Stimulated activated CD4-positive, alpha-beta T cell treated with anti-CD3 and anti-CD28 coated beads, Interleukin-12 subunit alpha, Interleukin-12 subunit beta, amount 100 ng/mL, for 4 hours (primary cell): ENCODE data around the gene TSPEAR.

Source experiments
- DNase-seq: peaks from one replicate; pipeline ENCODE4 v3.0.0-alpha.2; 2020

The TSPEAR gene

DNA sequence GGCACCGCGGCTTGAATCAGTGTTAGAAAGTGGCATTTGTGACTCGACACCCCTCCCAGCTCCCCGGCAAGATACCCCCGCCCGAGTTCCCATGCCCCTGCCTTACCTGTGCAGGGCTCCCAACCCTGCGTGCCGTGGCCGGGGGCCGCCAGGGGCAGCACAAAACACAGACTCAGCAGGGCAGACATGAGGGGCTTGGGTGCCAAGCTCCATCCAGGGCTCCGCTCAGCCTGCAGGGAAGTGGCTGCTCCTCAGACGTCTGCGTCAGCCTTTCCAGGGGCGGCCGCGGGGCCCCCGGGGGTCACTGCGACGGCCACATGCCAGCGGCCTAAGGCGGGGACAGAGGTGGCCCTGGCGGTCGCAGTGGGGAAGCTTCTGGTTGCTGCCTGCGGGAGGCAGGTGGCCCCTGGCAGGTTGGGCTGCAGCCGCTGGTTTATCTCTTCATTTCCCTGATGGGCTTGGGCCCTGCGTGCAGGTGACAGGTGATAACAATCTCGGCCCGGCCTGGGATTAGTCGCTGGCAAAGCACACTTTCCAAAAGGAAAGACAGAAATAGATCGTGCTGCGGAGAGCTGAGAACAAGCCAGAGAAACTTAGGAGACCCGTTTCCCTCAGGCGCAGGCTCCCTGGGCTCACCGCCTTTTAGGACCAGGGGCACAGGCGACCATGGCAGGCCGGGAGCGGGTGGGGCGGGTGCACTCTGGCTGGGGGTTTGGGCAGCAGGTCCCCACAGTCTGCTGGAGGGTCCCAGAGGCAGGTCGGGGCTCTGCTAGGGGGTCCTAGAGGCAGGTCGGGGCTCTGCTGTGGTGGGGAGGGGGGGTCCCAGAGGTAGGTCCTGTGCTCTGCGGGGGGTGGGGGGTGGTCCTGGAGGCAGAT lies at the start of gene TSPEAR:
Gene TSPEAR (minus strand): TSS at position 246 of the 876 bp plus-strand sequence. CDS start 58 bp downstream, at position 188.
- no peak for DNase-seq

DNA sequence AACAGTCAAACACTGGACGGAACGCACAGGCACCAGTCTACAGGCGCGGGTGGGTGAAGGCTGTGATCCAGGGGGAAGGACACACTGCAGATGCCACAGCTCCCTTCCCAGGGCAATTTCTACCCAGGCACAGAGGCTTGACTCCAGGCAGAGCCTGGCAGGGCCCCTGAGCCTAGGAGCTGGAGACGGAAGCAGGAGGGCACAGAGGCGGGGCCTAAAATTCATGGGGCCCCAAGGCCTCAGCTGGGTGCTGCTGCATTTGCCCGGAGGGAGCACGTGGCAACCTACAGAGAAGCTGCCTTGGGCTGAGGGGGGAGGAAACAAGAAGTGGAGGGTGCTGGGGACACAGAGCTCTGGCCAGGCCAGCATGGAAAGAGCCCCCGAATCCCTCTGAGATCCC lies 49.0 kb upstream of the TSPEAR start:
- DNase-seq = no peak

DNA sequence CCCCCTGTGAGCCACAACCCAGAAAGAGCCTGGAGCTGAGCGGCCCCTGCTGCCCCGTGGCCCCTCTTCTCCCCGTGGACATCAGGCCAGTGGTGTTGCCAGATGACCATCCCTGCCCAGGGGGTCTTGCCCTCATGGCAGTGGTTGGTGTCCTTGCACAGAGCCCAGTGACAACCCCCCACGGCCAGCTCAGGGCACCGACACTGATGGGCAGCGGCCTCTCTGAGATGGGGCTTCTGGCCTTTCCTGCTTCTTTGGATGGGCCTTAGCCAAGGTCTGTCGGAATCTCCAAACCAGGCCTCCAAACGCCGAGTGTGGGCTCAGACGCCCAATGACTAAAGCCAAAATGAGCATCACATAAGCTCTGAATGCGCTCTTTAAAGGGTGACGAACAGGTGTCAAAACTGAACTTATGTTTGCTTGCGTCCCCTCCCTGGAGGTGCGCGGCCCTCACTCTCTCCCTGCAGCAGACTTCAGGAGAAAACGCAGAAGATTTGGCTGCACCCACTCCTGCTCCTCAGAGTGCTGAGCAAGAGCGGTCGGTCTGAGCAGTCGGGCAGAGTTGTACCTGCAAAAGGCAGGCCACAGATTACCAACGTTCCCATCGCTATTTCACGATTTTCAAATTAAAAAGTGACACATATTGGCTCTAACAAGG lies 48.4 kb upstream of the TSPEAR start:
- no peak for DNase-seq

DNA sequence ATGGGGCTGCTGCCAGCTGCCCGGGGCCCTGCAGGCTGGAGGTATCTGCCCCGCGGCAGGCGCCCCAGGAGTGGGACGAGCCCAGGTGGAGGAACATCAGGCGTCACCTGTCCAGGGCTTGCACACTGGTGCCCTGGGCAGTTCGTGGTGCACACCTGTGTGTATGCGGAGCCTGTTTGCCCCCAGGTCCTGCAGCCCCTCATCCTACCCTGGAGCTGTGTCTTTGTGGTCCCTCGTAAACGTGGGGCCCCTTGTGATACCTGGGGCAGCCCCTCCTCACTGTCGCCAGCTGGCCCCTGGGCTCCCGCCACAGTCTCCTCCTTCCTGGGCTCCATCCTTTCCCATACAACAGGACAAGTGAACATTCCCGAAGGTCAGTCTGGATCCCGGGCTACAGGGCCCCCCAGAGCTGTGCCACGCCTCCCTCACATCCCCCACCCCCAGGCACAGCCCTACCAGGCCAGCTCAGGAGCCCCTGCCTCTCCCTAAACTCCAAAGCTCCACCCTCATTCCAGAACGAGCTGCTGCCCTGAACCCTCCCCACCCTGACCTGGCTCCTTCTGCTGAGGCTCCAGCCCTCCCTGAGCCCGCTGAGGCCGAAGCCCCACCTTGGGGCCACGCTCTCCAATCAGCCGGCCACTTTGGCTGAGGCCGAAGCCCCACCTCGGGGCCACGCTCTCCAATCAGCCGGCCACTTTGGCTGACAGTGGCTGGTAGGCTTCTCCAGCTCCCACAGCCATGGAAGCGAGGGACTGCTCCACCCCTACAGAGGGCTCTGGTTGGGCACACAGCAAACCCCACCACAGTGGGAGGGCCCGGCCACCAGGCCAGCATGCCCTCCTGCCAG lies 47.6 kb upstream of the TSPEAR start:
- DNase-seq = no peak

DNA sequence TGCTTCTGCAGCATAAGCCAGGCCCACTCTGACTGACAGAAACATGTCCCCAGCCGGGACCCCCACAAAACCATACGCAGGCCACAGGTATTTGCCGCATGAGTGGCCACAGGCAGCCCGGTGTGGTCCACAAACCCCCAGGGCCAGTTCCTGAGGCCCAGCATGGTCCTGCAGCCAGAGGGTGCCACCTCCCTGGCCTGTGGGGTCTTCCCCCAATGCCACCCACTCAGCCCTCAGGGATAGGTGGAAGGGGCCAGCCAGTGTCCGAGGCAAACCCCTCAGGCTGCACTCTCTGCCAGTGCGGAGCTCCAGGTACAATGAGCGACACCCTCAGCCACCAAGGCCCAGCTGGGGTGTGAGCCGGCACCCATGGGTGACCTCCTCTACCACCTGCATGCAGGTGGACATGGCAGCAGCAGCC lies 46.8 kb upstream of the TSPEAR start:
- DNase-seq = no peak

DNA sequence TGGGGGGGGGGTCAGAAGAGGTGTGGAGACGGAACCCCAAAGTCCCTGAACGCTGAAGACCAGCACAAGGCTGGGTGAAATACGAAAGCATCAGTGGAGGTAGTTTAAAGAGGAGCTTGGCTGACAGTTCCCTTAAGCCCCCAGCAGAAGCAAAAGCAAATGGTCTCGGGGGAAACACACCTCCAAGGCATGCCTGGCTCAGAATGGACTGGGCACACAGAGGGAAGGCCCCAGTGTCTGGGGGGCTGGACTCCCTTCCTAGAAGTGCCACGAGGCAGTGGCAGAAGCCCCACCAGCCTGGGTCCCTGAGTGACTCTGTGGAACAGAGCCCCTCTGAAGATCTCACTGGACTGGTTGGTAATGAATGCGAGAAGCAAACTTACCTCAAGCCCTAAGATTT lies 46.4 kb upstream of the TSPEAR start:
- no peak for DNase-seq

DNA sequence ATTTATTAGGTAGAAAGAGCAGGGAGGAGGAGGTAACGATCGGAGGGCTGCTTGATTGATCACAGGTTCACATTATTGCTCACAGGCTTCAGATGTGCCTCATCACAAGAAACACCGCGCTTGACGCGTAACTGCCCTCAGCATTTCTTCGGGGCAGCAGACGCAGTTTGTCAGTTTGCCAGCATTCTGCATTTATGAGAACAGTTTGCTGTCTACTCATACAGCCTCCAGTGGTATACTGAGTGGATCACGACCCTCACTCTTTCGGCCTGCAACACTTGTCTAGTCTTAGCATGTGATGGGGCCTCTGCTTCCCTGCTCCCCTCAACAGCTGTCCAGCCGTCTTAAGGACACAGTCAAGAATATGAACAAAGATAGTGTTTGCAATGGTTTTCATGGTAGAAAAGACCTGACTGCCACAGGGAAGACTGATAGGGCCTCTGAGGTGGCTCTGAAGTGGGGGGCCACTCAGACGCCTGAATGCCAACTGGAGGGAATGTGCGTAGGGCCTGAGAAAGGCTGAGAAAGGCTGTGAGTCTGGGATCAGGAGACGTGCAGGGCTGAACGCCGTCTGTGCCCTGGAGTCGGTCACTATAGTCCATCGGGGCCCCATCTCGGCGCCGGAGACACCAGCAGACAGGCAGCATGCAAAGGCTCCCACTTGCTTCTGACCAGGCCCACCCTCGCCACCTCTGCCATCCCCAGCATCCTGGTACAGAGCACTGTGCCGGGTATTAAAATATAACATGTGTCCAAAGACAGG lies 45.2 kb upstream of the TSPEAR start:
- no peak for DNase-seq

DNA sequence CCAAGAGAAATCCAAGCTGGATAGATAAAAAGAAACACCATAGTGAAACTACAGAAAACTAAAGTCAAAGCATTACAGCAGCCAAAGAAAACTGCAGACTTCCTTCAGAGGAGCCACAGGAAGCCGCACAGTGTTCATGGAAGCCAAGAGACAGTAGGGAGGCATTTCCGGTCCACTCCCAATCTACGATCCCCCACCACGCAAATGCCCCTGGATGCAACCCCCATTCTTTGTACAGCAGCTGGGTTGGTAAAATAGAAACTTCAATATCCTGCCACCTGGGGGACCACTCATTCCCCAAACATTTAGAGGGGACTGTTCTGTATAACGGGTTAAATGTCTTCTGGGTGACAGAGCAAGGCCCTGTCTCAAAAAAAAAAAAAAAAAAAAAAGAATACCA lies 43.9 kb upstream of the TSPEAR start:
- DNase-seq = no peak

DNA sequence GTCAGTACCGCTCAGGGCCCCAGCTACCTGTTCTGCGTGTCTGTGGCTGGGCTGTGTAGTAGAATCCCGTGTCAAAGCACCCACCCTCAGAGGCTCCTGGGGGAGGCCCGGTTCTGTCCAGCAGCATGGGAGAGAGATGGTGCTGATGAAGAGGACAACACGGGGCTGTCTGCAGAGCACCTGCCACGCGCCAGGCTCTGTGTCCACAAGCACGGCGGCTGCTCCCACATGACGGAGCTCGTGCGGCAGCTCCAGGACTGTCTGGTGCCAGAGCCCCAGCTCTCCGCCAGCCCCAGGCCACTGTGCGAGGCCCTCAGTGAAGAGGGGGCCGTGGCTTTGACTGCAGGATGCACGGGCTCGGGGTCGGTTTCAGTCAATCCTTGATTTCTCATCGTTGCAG lies 42.0 kb upstream of the TSPEAR start:
- DNase-seq = no peak

DNA sequence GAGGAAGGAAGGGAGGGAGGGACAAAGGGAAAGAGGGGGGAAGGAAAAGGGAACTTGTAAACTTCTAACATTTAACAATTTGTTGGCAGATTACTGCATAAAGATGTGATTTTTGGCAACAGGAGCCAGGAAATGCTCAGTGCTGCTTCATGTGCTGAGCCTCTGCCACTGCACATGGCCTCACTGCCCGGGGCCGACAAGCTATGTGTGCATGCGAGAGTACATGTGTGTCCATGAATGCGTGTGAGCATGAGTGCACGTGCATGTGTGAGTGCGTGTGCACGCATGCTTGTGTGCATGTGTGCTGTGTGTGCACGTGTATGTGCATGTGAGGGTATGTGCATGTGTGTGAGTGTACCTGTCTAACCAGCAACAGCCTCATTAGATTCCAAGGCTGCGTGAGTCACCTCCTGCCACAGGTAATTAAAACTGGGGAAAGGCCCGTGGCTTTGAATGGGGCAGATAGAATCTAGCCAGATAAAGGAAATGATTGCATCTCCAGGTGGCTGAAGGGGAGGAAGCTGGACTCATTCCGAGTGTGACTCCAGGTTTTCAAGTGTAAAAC lies 41.4 kb upstream of the TSPEAR start:
- DNase-seq = no peak

DNA sequence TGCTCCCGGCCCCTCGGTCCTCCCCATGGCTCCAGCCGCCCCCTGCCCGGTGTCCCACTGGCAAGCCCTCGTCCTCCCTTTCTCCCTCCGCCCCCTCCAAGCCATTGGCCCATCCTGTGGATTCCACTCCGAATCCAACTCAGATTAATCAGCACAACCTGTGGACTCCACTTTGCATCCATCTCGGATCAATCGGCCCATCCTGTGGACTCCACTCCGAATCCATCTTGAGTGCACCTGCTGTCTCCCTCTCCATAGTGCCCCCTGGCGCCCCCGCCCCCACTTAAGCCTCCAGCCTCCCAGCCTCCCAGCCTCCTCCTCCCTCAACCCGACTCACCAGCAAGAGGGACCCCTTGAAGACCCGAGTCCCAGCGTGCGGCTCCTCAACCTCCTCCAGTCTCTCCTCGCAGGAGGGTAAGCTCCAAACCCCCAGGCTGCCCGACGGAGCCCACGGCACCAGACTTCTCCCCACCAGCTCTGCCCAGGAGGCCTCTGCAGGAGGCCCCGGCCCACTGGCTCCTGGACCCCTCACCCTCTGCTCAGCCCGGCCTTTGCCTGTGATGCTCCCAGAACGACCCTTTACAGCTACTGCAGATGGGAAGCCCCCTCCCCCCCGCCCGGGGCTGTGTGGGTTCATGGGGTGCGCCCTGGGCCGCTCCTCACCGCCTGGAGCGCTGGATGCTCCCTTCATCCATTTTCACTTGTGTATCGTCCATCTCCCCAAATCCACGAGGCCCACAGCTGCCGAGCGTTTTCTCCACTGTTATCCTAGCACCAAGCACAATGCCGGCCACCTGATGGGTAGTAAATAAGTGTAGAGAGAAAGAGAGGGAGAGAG lies 40.6 kb upstream of the TSPEAR start:
- DNase-seq = no peak

DNA sequence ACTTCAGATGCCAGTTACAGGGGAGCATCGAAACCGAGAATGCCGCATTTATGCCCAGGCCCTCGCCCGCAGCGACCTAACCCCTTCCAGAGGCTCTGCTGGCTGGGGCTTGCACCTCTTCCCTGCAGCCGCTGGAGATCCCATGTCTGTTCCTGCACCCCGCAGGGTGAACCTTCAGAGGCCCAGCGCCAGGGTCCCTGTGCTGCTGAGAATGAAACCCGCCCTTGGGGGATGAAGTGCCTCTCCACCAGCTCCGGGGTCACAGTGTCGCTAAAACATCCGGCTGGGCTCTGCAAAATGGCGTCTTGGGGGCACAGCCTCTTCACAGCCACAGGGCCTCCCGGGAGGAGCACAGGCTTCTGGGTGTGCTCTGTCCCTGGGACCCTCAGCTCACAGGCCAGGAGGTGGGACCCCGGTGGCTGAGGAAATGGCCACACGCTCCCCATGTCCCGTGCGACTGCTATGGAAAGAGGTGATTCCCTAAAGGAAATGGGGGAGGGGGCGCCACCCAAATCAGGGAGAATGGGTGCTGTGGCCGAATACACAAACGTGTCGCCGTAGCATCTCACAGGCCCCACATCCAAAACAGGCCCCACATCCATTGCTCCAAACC lies 39.9 kb upstream of the TSPEAR start:
- no peak for DNase-seq

DNA sequence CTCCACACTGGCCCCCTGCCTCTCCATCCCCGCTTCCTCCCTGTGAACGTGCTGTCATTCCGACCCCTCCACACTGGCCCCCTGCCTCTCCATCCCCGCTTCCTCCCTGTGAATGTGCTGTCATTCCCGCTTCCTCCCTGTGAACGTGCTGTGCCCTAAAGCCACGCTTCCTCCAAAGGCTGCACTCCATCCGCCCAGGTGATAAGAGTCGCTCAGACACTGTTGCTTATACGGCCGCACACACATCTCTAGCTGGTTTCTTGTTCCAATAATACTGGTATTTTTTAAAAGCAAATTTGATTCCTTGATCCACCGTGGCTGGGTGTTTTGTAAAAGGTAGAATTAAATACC lies 39.3 kb upstream of the TSPEAR start:
- no peak for DNase-seq

DNA sequence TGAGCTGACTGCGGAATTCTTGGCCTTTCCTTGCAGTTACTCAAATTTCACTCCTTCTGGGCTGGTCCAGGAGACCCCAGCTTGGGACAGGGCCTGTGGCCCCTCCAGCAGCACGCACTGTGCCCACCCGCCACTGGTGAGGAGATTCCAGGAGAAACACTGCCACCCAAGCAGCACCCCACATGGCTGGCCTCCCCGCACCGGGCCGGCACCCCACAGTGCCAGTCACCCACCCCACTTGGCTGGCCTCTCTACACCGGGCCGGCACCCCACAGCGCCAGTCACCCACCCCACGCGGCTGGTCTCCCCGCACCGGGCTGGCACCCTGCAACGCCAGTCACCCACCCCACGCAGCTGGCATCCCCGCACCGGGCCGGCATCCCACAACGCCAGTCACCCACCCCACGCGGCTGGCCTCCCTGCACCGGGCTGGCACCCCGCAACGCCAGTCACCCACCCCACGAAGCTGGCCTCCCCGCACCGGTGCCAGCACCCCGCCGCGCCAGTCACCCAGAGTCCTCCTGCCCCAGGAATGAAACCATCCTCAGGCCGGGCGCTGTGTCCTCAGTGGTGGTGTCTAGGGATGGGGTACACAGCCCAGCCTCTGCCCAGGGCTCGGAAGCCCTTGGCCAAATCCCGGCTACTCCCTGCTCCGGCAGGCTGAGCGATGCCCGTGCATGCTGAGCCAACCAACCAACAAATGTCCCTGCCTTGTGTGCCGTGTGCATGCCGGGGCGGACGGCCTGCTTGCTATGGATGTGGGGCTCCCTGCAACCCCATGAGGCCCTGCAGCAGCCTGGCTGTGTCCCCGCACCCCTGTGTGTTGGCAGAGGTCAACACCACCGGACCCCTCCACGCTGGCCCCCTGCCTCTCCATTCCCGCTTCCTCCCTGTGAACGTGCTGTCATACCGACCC lies 38.6 kb upstream of the TSPEAR start:
- DNase-seq = no peak

DNA sequence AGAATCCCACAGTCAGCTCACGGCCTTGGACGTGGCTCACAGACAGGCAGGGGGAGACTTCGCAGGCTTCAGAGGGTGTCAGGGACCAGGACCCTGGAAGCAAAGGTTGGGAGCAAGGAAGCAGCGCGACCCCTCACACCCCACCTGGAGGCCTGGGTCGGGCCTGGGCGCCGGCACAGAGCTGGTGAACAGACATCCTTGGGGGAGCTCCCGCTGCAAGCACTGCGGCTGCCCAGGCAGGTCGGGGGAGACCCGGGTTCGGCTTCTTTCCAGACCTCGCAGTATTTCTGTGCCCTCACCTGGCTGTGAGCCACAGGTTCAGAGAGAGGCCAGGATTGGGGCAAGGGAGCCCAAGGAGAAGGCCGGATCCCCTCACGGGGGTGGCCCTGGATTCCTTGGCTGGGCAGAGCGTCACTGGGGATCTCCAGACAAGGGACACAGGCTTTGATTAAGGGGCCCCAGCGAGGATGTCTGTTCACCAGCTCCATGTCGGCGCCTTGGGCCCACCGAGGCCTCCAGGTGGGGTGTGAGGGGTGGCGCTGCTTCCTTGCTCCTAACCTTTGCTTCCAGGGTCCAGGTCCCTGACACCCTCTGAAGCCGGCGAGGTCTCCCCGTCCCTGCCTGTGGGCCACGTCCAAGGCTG lies 37.9 kb upstream of the TSPEAR start:
- DNase-seq = no peak

DNA sequence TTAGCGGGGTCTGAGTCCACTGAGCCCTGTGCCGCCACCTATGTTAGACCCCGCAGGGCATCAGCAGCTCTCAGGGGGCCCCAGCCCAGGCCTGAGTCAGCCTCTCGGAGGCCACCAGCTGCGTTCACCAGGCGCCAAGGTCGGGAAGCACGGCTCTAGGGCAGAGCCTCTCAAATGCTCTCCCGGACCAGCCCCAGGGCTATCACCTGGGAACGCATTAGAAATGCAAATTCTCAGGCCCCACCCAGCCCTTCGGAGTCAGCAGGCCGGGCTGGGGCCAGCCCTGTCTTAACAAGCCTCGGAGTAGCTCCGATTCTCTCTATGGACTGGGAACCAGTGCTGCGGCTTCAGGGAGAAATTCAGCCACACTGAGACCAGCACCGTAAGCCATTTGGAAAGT lies 37.2 kb upstream of the TSPEAR start:
- no peak for DNase-seq

DNA sequence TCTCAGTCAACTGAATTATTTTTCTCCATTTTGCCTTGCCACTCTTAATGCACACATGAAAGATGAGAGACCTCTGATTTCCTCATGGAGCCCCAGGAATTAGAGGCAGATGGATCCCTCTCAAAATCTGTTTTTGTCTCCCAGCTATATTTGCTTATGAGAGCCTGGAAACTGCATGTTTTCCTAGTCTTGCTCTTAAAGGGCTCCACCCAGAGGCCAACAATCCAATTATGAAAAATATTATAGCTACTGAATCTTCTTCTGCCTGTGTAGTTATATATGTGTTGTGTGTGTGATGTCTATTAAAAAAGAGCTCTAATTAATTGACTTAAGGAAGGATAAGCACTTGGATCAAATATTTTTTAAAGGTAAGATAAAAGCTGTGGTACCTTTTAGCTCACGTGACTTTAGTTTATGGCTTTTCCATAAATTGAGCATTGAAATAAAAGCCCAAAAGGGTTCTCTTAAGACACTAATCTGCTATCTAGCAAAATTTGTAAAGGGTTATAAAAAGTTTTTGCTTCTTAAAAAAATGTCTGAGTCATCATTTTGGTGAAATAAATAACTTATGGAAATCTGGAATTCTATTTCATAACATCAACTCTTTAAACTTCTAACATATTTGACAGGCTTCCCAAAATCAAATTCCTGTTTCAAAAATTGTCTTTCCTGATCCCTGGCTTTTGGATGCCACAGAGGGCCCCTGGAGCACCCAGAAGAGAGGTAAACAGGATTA lies 31.2 kb upstream of the TSPEAR start:
- DNase-seq = no peak

DNA sequence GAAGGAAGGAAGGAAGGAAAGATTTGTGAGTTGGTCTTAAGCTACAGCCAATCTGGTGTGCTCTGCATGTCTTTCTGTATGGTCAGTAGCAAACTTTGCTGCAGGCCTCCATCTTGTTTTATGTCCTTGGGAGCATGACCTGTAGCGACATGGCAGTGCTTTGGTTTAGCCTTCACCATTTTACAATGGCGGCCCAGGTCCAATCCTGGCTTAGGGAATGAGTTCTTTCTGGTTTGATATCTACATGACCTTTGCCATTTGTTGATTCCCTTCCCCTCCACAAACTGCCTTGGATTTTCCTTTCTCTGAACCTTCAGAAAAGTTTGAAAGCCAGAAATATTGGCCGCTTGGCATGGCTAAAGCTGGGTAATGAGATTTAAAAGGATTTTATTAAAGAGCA lies 30.5 kb upstream of the TSPEAR start:
- no peak for DNase-seq

DNA sequence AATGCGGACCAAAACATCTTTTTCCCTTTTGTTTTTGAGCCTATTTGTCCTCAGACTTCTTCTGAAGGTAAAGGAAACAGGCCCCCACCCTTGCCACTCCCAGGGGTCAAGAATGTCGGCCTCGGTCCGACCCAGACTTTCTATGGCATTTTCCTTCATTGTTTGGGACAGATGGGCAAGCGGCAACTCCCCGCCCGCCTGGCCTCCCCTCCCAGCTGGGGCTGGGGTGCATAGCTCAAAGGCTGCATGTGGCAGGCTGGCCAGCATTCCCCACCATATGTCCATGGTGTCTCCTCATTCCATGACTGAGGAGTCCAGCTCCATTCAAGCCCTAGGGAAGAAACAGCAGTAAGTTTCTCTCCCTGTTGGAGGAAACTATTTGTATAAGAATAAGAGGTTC lies 29.4 kb upstream of the TSPEAR start:
- no peak for DNase-seq
